HFFc6 (cell line): ENCODE results near the gene MICAL2. TPM values are rescaled to one million over a fixed set of nuclear protein-coding genes. Genes with fewer than 3 reads are reported as not detected.

Experiments used
- DNase-seq: peaks from one replicate; pipeline ENCODE4 v3.0.0-alpha.2; 2018
- H3K27ac Mint-ChIP-seq: 2 replicates; pipeline ENCODE4 v1.8.0; 2020; ENCODE audit warnings: mild to moderate bottlenecking, mixed read lengths
- H3K27me3 Mint-ChIP-seq: 2 replicates; pipeline ENCODE4 v1.8.0; 2021; ENCODE audit warnings: mild to moderate bottlenecking, moderate library complexity, mixed read lengths; ENCODE audit not compliant: insufficient read depth
- H3K36me3 Mint-ChIP-seq: 2 replicates; pipeline ENCODE4 v1.8.0; 2021; ENCODE audit warnings: low read depth, mixed read lengths
- H3K4me1 Mint-ChIP-seq: 2 replicates; pipeline ENCODE4 v1.8.0; 2020; ENCODE audit warnings: low read depth, mixed read lengths
- H3K4me3 Mint-ChIP-seq: 2 replicates; pipeline ENCODE4 v1.8.0; 2020; ENCODE audit warnings: mild to moderate bottlenecking, moderate library complexity, mixed read lengths
- H3K9me3 Mint-ChIP-seq: 2 replicates; pipeline ENCODE4 v1.8.0; 2020; ENCODE audit warnings: mild to moderate bottlenecking, mixed read lengths
- CTCF ChIP-seq: fragments of 200-600 bp; sonication (generic); IDR thresholded peaks from 2 replicates; pipeline ENCODE4 v1.5.0; 2021; ENCODE audit warnings: antibody characterized with exemption, mild to moderate bottlenecking
- total RNA-seq, 6 experiments: library from RNA; stranded (reverse); fragmentation: NEBNext Ultra II Directional; extraction: Animal tissue kit (Norgen Biotek cat#: 25700); gene quantifications; 2 replicates in 1 of 6; 3 replicates in 5 of 6; pipeline ENCODE4 v1.2.3, GENCODE V29; 2021

MICAL2 gene
- total RNA-seq, 6 experiments from 2014 or later = 199 to 252 (median 233) TPM

- no peaks in the 10 kb centered on the region for H3K9me3 Mint-ChIP-seq
- DNase-seq = no peak
- H3K4me1 Mint-ChIP-seq = peaks cover 68% of the 10 kb centered on the region
- no peak for TF ChIP-seq CTCF
- H3K4me3 Mint-ChIP-seq = no peak overlapping the region
- no peaks in the 10 kb centered on the region; the same call in 1 of the 2 replicates for H3K27me3 Mint-ChIP-seq
- no peaks in the 10 kb centered on the region for H3K36me3 Mint-ChIP-seq
- no peak overlapping the region; the same call in 1 of the 2 replicates for H3K27ac Mint-ChIP-seq
These were observed 179.5 kb downstream of the MICAL2 start for GRCh38 chr11:12289667-12290476.

GRCh38 chr11:12290477-12290922 lies 180.1 kb downstream of the MICAL2 start:
- Mint-ChIP-seq H3K27me3 (no peaks in the 10 kb centered on the region; the same call in 1 of the 2 replicates), H3K9me3 (no peaks in the 10 kb centered on the region), H3K4me1 (peaks cover 61% of the 10 kb centered on the region), H3K36me3 (no peaks in the 10 kb centered on the region), H3K4me3 (no peak overlapping the region), H3K27ac (no peak overlapping the region; the same call in 1 of the 2 replicates)
- no peak for DNase-seq
- no peak for TF ChIP-seq CTCF

- DNase-seq = no peak
- Mint-ChIP-seq H3K27me3 (no peaks in the 10 kb centered on the region; the same call in 1 of the 2 replicates), H3K9me3 (no peaks in the 10 kb centered on the region), H3K4me1 (peaks cover 53% of the 10 kb centered on the region), H3K27ac (no peak overlapping the region), H3K36me3 (no peaks in the 10 kb centered on the region), H3K4me3 (no peak overlapping the region)
- TF ChIP-seq CTCF = no peak
These were observed 180.9 kb downstream of the MICAL2 start for GRCh38 chr11:12291313-12291712.

GRCh38 chr11:12291766-12292165 lies 181.4 kb downstream of the MICAL2 start:
- Mint-ChIP-seq H3K9me3 (no peaks in the 10 kb centered on the region), H3K27ac (no peak overlapping the region), H3K4me3 (no peak overlapping the region), H3K36me3 (no peaks in the 10 kb centered on the region), H3K27me3 (no peaks in the 10 kb centered on the region; the same call in 1 of the 2 replicates), H3K4me1 (peaks cover 49% of the 10 kb centered on the region)
- DNase-seq = no peak
- TF ChIP-seq CTCF = no peak

- no peaks in the 10 kb centered on the region; the same call in 1 of the 2 replicates for H3K27me3 Mint-ChIP-seq
- TF ChIP-seq CTCF = no peak
- H3K36me3 Mint-ChIP-seq = peaks cover under 1% of the 10 kb centered on the region; the same call in 1 of the 2 replicates
- peaks cover under 1% of the 10 kb centered on the region; the same call in 1 of the 2 replicates for H3K9me3 Mint-ChIP-seq
- DNase-seq = no peak
- peaks cover 39% of the 10 kb centered on the region for H3K4me1 Mint-ChIP-seq
- H3K27ac Mint-ChIP-seq = no peak overlapping the region
- H3K4me3 Mint-ChIP-seq = no peak overlapping the region
These were observed 182.4 kb downstream of the MICAL2 start for GRCh38 chr11:12292766-12293165.
